ENCODE results near the gene SLC9A8.

- TF ChIP-seq, protein P1, sequence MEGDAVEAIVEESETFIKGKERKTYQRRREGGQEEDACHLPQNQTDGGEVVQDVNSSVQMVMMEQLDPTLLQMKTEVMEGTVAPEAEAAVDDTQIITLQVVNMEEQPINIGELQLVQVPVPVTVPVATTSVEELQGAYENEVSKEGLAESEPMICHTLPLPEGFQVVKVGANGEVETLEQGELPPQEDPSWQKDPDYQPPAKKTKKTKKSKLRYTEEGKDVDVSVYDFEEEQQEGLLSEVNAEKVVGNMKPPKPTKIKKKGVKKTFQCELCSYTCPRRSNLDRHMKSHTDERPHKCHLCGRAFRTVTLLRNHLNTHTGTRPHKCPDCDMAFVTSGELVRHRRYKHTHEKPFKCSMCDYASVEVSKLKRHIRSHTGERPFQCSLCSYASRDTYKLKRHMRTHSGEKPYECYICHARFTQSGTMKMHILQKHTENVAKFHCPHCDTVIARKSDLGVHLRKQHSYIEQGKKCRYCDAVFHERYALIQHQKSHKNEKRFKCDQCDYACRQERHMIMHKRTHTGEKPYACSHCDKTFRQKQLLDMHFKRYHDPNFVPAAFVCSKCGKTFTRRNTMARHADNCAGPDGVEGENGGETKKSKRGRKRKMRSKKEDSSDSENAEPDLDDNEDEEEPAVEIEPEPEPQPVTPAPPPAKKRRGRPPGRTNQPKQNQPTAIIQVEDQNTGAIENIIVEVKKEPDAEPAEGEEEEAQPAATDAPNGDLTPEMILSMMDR (conservative IDR thresholded peaks at IDR 0.05 in 1 of 2, IDR thresholded peaks at IDR 0.05 in 1 of 2; ENCODE audit: extremely low read depth in 1 of 2, insufficient read depth in 1 of 2, low read depth in 1 of 2, low read length in 2 of 2): no peak
- TF ChIP-seq EZH2 (IDR thresholded peaks at IDR 0.05; ENCODE audit: borderline replicate concordance, low read length): no peak
Observed at GRCh38 chr20:49811825-49812506, 662 bp upstream of the SLC9A8 start.

All from mammary epithelial cell (primary cell).